Osteoblast (primary cell): ENCODE measurements around the gene AKT3. TPM values are rescaled to one million over a fixed set of nuclear protein-coding genes. Genes with fewer than 3 reads are reported as not detected.

Experiments used
- DNase-seq: peaks from one replicate; pipeline ENCODE4 v3.0.0; 2011; ENCODE audit warnings: low spot score, mixed read lengths; ENCODE audit not compliant: insufficient read length; ENCODE audit errors: missing footprints
- H2AFZ ChIP-seq: 2 replicates; pipeline ENCODE4 v1.6.0; 2011; ENCODE audit warnings: mild to moderate bottlenecking, low read length
- H3K27ac ChIP-seq: 2 replicates; pipeline ENCODE4 v1.5.1; 2011; ENCODE audit warnings: mild to moderate bottlenecking, low read depth, low read length, moderate library complexity
- H3K27me3 ChIP-seq: 2 replicates; pipeline ENCODE4 v1.6.0; 2012; ENCODE audit warnings: mild to moderate bottlenecking, control low read depth, inconsistent platforms, low read length, moderate library complexity; ENCODE audit not compliant: insufficient read depth
- H3K36me3 ChIP-seq: 2 replicates; pipeline ENCODE4 v1.5.1; 2011; ENCODE audit warnings: mild to moderate bottlenecking, low read length, control low read depth, moderate library complexity; ENCODE audit not compliant: insufficient read depth
- H3K4me1 ChIP-seq: 2 replicates; pipeline ENCODE4 v1.5.1; 2011; ENCODE audit warnings: mild to moderate bottlenecking, low read length, control low read depth, moderate library complexity; ENCODE audit not compliant: insufficient read depth
- H3K4me2 ChIP-seq: 2 replicates; pipeline ENCODE4 v1.6.0; 2011; ENCODE audit warnings: mild to moderate bottlenecking, low read length; ENCODE audit not compliant: insufficient read depth
- H3K4me3 ChIP-seq: fragments of 200-600 bp; sonication (generic); 3 replicates; pipeline ENCODE4 v1.5.1; 2012; ENCODE audit warnings: mild to moderate bottlenecking, low read length, inconsistent platforms; ENCODE audit not compliant: insufficient read depth
- H3K79me2 ChIP-seq: 2 replicates; pipeline ENCODE4 v1.6.0; 2012; ENCODE audit warnings: mild to moderate bottlenecking, low read length, control low read depth, inconsistent platforms; ENCODE audit not compliant: insufficient read depth
- H3K9me3 ChIP-seq: 2 replicates; pipeline ENCODE4 v1.5.1; 2011; ENCODE audit warnings: low read depth, low read length, control low read depth
- H4K20me1 ChIP-seq: 2 replicates; pipeline ENCODE4 v1.6.0; 2012; ENCODE audit warnings: mild to moderate bottlenecking, low read length, control low read depth; ENCODE audit not compliant: insufficient read depth
- CTCF ChIP-seq: IDR thresholded peaks from 2 replicates; pipeline ENCODE4 v1.5.1; 2011; ENCODE audit warnings: mild to moderate bottlenecking, low read depth, low read length, moderate library complexity; ENCODE audit errors: extremely low read depth
- total RNA-seq: library from RNA; depleted of rRNA; stranded (reverse); fragments of >200 nt; gene quantifications from 2 replicates; pipeline ENCODE4 v1.2.3, GENCODE V29; 2012

AKT3 gene
- total RNA-seq, 1 donor: 38.7 TPM

GRCh38 chr1:243746751-243747150 is 103.3 kb downstream of the AKT3 start:
- no peak overlapping the region for H3K4me3 ChIP-seq
- H2AFZ ChIP-seq: no peak overlapping the region
- peaks cover 28% of the 10 kb centered on the region for H3K79me2 ChIP-seq
- H3K4me2 ChIP-seq: no peak overlapping the region
- peaks cover under 1% of the 10 kb centered on the region for H4K20me1 ChIP-seq
- H3K36me3 ChIP-seq: no peaks in the 10 kb centered on the region
- no peak overlapping the region for H3K27ac ChIP-seq
- TF ChIP-seq CTCF: no peak
- no peak for DNase-seq
- no peaks in the 10 kb centered on the region for H3K9me3 ChIP-seq
- H3K4me1 ChIP-seq: peaks cover 17% of the 10 kb centered on the region
- H3K27me3 ChIP-seq: no peaks in the 10 kb centered on the region

DNA sequence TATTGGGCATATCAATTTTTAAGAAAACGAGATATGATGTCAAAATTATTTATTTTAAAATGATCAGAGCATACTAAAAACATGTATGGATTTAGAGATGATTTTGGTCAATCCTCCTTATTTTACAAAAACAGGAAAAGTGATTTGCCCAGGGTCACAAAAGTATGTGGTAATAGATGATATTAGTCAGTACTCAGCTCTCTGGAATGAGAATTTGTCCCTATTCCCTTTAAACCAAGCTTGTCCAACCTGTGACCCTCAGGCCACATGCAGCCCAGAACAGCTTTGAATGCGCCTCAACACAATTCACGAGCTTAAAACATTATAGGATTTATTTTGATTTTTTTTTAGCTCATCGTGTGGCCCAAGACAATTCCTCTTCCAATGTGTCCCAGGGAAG is 104.7 kb downstream of the AKT3 start:
- Histone ChIP-seq H3K79me2 (peaks cover 33% of the 10 kb centered on the region), H3K4me1 (peaks cover 22% of the 10 kb centered on the region), H3K9me3 (no peaks in the 10 kb centered on the region), H4K20me1 (no peaks in the 10 kb centered on the region), H3K4me2 (no peak overlapping the region), H3K27me3 (no peaks in the 10 kb centered on the region), H2AFZ (no peak overlapping the region), H3K4me3 (no peak overlapping the region), H3K27ac (no peak overlapping the region), H3K36me3 (no peaks in the 10 kb centered on the region)
- no peak for DNase-seq
- no peak for TF ChIP-seq CTCF

- H2AFZ ChIP-seq: no peak overlapping the region
- no peaks in the 10 kb centered on the region for H3K9me3 ChIP-seq
- H3K4me2 ChIP-seq: peak overlapping the region; percentile 75
- peak overlapping the region; percentile 67 for H3K27ac ChIP-seq
- no peaks in the 10 kb centered on the region for H3K27me3 ChIP-seq
- DNase-seq: peak; percentile 85
- H3K4me1 ChIP-seq: peaks cover 32% of the 10 kb centered on the region
- H3K79me2 ChIP-seq: peaks cover 33% of the 10 kb centered on the region
- no peaks in the 10 kb centered on the region for H4K20me1 ChIP-seq
- H3K4me3 ChIP-seq: peak overlapping the region; percentile 41
- no peaks in the 10 kb centered on the region for H3K36me3 ChIP-seq
- no peak for TF ChIP-seq CTCF
These were observed 107.2 kb downstream of the AKT3 start for GRCh38 chr1:243742819-243743218.

- H2AFZ ChIP-seq: peak overlapping the region; percentile 6
- H4K20me1 ChIP-seq: no peaks in the 10 kb centered on the region
- no peak for DNase-seq
- H3K79me2 ChIP-seq: peaks cover 30% of the 10 kb centered on the region
- H3K36me3 ChIP-seq: no peaks in the 10 kb centered on the region
- H3K4me1 ChIP-seq: peaks cover 26% of the 10 kb centered on the region
- H3K4me3 ChIP-seq: no peak overlapping the region
- H3K4me2 ChIP-seq: peak overlapping the region; percentile 5
- no peaks in the 10 kb centered on the region for H3K27me3 ChIP-seq
- peak overlapping the region; percentile 8 for H3K27ac ChIP-seq
- H3K9me3 ChIP-seq: no peaks in the 10 kb centered on the region
- no peak for TF ChIP-seq CTCF
These were observed 109.6 kb downstream of the AKT3 start for GRCh38 chr1:243740255-243740999.
